Measurements from ENCODE around the gene PRLR.

PRLR gene

GRCh38 chr5:35030426-35031100 lies 199.7 kb downstream of the PRLR start:
- DNase-seq: no peak

- DNase-seq: peak; percentile 71
These were observed 201.0 kb downstream of the PRLR start for GRCh38 chr5:35029333-35029732.

GRCh38 chr5:35026941-35027340 lies 203.3 kb downstream of the PRLR start:
- no peak for DNase-seq

GRCh38 chr5:35026280-35026840 lies 203.9 kb downstream of the PRLR start:
- DNase-seq: no peak

GRCh38 chr5:35024911-35025510 lies 205.3 kb downstream of the PRLR start:
- DNase-seq: no peak

GRCh38 chr5:35023391-35024178 lies 206.7 kb downstream of the PRLR start:
- DNase-seq: no peak

- DNase-seq: no peak
These were observed 213.9 kb downstream of the PRLR start for GRCh38 chr5:35016174-35017051.

GRCh38 chr5:35015063-35015462 lies 215.2 kb downstream of the PRLR start:
- no peak for DNase-seq

- no peak for DNase-seq
These were observed 217.5 kb downstream of the PRLR start for GRCh38 chr5:35012796-35013195.

GRCh38 chr5:35012365-35012764 lies 217.9 kb downstream of the PRLR start:
- no peak for DNase-seq

- DNase-seq: no peak
These were observed 219.6 kb downstream of the PRLR start for GRCh38 chr5:35010676-35011075.

- no peak for DNase-seq
These were observed 220.6 kb downstream of the PRLR start for GRCh38 chr5:35009657-35010056.

- DNase-seq: no peak
These were observed 221.3 kb downstream of the PRLR start for GRCh38 chr5:35009019-35009418.

- DNase-seq: no peak
These were observed 225.5 kb downstream of the PRLR start for GRCh38 chr5:35004771-35005170.

GRCh38 chr5:35004200-35004599 lies 226.1 kb downstream of the PRLR start:
- no peak for DNase-seq

- DNase-seq: peak; percentile 57
These were observed 227.0 kb downstream of the PRLR start for GRCh38 chr5:35003018-35003957.

- DNase-seq: no peak
These were observed 227.8 kb downstream of the PRLR start for GRCh38 chr5:35002459-35002858.

GRCh38 chr5:35001842-35002241 lies 228.4 kb downstream of the PRLR start:
- DNase-seq: no peak
